GM21576 (cell line): Measurements from ENCODE around the gene RSRC1.
"Not testable (repeated sequence)": the region's sequence is repeated elsewhere in the genome, so short reads cannot be mapped to it uniquely, and the experiment has no call there.

Experiments
- ATAC-seq: cut with Tn5 transposase; IDR thresholded peaks from one replicate; pipeline ENCODE4 v1.9.1; 2021; ENCODE audit warnings: mild to moderate bottlenecking, moderate library complexity; ENCODE audit not compliant: unreplicated experiment

RSRC1 gene

DNA sequence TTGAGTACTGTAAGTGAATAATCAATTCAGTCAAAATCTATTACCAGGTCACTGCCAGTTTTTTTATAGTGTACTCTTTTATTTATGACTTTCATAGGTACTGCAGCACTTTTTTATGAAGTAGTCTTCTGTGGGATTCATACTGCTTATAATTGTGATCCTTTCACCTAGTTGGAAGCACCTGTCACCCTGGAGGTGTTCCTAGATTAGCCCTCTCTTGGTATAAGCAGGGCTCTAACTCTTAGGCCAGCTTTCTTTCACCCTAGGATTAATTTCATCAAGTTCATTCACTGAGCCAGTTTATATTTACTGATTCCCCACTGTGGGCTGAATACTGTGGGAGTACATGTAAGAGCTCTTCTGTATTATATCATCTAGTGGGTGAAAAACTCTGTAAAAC is 395.2 kb downstream of the RSRC1 start:
- ATAC-seq: no peak

DNA sequence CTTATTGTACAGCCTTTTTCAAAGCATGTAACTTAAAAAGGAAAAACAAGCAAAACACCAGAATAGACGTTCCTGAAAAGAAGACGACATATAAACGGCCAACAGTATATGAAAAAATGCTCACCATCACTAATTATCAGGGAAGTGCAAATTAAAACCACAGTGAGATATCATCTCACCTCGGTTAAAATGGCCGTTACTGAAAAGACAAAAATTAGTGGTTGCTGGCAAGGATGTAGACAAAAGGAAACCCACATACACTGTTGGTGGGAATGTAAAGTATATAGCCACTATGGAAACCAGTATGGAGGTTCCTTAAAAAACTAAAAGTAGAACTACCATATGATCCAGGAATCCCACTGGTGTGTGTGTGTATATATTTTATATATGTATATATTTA is 396.6 kb downstream of the RSRC1 start:
- ATAC-seq: no peak

DNA sequence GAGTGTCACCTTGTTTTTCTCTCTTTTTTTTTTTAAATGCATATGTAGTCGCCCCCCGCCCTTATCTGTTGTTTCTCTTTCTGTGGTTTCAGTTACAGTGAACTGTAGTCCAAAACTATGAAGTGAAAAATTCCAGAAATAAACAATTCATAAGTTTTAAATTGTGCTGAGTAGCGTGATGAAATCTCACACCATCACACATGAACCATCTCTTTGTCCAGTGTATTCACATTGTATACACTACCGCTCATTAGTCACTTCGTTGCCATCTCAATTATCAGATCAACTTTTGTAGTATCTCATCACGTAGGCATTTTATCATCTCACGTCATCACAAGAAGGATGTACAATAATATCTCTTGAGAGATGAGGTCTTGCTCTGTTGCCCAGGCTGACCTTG is 398.6 kb downstream of the RSRC1 start:
- ATAC-seq: no peak

DNA sequence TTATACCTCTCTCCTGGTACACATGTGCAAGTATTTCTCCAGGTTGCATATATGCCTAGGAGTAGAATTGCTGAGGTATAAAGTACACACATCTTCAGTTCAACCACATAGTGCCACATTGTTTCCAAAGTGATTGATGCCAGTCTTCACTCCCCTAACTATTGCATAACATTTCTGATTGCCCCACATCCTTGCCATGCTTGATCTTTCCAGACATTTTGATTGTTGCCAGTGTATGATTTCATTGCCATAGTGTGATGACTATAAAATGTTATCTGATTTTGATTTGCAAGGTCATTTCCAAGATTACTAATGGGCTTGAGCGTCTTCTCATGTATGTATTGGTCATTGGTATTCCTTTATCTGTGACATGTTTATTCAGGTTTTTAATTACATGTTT is 400.0 kb downstream of the RSRC1 start:
- ATAC-seq: no peak

DNA sequence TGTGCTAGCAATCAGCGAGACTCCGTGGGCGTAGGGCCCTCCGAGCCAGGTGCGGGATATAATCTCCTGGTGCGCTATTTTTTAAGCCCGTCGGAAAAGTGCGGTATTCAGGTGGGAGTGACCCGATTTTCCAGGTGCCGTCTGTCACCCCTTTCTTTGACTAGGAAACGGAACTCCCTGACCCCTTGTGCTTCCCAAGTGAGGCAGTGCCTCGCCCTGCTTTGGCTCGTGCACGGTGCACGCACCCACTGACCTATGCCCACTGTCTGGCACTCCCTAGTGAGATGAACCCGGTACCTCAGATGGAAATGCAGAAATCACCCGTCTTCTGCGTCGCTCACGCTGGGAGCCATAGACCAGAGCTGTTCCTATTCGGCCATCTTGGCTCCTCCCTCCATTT is 406.8 kb downstream of the RSRC1 start:
- ATAC-seq: not testable (repeated sequence)

DNA sequence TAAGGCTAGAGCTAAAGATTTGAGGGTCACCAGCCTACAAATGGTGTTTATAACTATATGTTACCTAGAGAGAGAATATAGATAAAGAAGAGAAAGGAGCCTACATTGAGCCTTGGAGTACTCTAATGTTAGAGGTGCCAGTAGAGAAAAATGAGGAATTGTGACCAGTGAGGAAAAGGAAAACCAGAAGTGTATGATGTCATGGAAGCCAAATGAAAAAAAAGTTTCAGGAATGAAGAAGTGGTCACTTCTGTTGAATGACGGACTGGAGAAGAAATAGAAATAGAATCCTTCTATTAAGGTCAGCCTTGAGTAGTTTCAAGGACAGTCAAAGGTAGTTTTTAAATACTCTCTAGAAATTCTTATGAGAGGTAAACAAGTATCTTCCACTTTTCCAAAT is 409.9 kb downstream of the RSRC1 start:
- ATAC-seq: no peak

DNA sequence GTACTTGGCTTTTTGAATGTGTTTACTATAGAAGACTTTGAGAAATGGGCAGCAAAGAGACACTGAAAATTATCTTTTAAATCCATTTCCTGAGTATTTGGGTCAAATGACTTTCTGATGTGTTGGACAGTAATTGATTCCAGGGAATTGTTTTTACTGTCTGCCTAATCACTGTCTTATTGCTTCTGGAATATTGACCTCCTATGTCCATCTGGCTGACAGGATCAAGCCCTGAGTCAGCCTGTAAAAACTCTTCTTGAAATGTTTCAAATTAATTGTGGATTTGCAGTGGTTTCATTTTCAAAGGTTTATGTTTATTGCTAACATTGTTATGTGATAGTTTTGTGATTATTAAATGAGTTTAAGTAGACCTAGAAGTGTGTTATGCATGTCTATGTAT is 410.5 kb downstream of the RSRC1 start:
- no peak for ATAC-seq

DNA sequence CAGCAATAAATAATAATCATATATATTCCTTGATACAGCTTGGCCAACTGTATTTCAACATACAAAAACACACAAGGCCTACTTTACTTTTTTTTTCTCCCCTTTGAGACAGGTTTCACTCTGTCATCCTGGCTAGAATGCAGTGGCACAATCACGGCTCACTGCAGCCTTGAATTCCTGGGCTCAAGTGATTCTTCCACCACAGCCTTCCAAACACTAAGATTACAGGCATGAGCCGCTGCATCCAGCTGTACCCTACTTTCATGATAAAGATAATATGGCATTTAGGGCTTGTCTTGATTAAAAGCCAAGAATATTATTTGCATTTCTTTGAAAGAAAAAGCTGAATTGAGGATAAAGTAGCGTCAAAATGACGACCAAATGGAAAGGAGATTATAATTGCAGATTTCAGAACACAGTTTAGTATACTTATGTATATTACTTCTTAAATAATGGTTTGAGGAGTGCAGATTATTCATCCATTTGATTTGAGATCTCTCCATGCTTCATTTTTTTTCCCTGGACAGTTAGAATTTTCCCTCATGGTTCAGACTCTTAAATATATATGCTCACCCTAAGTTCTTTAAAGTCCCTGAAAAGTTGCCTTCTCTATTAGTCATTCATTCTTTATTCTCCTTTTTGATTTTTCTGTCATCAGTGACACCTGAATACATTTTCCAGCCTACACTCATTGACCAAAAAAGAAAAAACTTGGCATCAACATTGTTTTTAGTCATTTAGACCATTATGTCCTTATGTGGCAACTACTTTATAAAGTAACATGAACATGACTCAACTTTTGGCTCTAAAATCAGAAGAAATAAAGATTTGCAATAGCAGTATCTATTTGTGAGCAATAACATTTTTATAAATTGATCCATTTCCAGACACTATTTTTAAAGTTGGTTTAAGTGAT is 412.6 kb downstream of the RSRC1 start:
- ATAC-seq: no peak

DNA sequence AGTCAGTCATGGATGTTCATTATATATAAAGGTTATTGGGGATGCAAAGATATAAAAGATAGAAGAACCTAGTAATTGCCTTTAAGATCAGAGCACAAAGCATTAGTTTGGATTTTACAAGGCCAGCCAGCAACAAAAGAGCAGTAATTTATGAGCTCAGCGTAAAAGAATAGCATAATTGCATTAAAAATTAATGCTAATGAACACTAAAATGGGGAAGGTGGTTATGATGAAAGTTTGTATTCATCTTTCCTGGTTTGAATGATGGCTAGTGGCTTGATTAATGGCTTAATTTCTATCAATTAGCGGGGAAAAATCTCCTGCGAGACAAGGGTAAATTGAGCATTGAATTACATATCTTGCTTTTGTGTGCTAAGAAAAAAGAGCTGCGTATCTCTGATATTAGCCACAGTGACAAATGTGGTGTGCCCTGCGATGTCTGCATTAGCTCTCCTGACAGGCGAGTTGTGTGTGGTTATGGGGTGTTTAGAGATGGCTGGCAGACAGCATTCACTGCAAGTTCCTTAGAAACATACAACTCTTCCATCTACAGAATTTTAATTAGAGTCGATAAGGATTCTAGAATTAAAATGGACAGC is 418.3 kb downstream of the RSRC1 start:
- ATAC-seq: no peak

DNA sequence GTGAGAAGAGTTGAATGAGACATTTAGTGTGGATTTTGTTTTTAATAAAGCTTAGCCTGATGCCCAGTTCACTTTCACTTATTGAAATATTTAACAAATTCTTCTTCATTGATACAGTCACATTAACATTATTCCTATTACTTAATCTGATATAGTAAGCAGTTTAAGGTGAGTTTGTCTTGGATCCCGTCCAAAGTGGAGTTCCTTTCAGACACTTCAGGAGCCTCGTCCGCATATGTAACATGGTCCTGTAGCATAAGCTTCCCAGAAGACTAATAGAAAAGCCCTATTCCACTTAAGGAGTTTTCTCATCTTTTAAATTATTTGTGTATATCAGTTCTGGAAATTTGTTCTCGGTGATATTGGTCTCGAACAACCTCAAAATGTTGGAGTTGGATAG is 421.4 kb downstream of the RSRC1 start:
- ATAC-seq: no peak

DNA sequence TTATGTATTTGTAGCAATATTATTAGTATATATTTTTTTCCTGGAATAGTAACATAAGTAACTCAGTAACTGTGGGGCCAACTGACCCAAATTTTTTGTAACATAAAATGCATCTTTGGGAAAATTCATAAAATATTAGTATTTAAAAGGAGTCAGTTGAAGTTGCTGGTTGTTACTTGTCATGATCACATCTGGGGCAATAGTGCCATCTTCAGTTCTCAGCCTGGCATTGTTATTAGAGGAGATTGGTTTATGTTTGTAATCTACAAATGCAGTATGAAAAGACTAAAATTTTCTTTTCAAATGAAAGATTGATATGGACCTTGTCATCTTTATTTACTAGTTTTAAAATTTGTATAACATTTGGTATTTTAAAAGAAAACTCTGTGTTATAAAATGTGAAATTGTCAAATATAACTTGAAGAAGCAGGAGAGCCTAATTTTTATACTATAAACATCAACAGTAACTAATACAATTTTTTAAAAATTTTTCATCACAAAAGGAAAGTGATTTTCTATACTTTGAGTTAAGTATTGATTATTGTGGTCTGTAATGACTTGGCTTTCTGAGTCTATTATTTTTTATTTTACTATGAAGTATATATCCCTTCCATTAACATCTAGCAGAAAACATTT is 422.3 kb downstream of the RSRC1 start:
- ATAC-seq: peak; percentile 52

DNA sequence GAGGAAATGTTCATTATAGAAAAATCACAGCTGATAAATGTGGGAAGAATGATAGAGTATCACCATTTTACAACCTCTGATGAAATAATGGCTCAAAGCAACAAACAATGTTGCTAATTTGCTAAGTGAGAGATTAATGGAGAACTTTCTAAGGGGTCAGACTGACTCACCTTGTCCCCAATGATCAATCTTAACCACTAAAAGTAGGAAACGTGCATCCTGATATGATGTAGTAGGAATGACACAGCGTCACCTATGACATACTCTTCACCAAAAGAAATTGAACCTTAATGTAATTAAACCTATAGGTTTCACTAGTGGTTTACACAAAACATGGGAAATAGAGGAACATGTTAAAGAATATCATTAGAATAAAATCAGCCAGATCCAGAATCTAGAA is 426.0 kb downstream of the RSRC1 start:
- ATAC-seq: no peak

DNA sequence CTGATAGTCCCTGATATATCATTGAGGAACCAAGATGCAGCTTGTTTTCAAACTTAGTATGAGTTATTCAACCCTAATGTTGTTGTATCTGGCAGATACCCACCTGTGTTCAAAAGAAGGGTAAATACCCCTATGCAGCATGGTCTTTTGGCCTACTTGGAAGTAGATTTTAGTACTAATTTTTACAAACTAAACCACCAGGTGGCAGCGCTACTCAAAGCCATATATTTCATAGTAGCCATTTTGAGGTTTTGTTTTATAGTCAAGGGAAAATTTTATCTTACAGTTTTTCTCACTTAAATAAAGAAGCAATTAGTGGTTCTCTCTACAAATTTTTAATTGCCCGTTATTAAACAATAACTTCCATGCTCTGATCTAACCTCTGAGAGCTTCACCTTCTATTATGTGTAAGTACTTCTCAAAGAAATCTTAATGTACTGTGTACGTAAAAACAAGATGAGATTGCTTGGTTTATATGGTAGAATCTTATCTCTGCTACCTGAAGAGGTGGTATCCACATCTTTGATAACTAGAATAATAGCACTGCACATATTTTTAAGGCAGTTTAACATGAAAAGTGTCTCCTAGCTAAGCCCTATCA is 429.6 kb downstream of the RSRC1 start:
- no peak for ATAC-seq

DNA sequence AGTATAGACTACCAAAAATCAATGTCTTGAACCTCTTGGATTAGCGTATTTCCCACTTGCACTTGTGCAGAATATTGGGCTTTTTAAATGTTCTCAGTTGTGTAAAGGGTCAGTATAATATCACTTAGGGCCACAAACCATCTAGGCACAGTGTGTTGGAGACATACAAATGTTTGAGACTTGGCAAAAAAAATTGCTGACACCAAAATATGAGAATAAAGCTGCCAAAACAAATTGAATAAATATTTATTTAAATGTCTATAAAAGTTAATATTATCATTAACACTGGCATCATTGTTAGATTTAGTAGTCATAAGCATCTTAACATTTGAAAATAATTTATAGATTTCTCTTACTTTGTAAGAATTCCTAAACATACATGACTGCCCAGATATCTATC is 430.2 kb downstream of the RSRC1 start:
- ATAC-seq: no peak

DNA sequence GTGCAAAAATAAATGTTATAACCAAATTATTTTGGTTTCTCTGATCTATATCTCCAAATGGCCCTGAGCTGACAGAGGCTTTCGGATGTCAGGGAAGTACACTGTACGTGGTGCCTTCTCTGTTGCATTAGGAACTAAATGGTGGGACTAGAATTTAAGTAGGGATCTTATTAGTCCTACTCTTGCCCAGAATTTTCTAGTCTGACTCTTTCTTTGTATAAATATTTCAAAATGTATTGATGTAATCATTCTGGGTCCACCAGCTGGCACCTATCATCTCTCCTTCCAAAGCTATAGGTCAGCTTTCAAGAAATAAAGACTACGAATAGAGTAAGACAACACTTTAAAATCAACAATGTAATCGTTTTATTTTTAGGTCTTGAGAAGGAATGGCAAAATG is 438.8 kb downstream of the RSRC1 start:
- no peak for ATAC-seq

DNA sequence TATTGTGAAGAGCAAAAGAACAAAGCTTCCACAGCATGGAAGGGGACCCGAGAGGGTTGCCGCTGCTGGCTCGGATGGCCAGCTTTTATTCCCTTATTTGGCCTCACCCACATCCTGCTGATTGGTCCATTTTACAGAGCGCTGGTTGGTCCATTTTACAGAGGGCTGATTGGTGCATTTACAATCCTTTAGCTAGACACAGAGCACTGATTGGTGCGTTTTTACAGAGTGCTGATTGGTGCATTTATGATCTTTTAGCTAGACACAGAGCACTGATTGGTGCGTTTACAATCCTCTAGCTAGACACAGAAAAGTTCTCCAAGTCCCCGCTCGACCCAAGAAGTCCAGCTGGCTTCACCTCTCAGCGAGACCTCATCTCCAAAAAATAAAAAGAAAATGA is 440.0 kb downstream of the RSRC1 start:
- ATAC-seq: not testable (repeated sequence)

DNA sequence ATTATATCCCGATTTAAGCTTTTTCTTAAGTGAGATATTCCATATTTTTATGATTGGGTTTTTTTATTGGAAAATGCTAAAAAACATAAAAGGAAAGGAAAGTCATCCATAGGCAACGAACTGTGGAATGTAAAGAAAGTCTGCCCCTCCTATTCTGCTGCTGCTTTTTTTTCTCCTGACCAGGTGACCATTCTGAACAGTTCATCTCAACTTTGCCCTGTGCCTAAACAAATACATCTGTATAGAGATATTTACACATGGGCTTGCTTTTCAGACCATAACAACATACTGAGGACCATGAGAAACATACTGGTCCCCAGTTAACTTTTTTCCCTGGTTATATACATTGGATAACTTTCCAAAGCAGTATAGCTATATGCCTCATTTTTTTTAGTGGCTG is 442.2 kb downstream of the RSRC1 start:
- ATAC-seq: no peak

DNA sequence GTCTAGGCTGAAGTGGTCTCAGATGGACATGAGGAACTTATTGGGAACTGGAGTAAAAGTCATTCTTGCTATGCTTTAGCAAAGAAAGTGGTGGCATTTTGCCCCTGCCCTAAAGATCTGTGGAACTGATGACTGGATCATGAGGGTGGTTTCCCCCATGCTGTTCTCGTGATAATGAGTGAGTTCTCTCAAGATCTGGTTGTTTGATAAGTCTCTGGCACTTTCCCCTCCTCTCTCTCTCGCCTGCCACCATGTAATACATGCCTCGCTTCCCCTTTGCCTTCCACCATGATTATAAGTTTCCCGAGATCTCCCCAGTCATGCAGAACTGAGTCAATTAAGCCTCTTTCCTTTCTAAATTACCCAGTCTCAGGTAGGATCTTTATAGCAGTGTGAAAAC is 449.6 kb downstream of the RSRC1 start:
- ATAC-seq: no peak

DNA sequence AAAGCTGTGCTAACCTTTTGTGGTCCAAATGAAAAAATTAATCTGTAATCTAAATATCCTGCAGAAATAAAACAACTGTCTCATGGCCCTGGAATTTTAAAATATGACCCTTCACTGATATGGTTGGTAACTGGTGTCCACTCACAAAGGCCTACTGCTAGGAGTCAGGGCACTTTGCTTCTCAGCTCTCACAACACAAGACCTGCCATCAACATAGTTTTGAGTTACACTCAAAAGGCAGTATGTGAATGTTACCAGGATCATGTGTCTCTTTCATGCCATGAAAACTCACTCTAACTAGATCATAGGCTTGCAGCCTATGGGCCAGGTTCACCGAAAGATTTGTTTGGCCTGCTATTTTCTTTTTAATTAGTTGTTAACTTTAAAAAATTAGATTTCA is 451.1 kb downstream of the RSRC1 start:
- ATAC-seq: no peak

DNA sequence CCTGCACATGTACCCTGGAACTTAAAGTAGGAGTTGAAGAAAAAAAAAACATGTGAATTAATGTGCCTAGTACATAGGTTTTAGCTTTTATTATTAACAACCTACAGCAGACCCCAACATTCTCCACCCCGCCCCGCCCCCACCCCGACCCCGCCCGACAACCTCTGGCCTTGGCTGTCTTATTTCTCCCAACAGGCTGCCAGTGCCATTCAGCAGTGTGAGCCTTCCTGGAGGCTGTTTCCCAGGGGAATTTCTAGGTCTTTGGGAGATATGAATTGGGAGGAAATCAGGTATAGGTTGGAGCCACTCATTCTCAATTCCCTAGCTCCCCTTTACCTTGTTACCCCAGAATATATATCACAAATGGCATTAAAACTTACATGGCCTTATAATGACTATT is 452.8 kb downstream of the RSRC1 start:
- no peak for ATAC-seq

DNA sequence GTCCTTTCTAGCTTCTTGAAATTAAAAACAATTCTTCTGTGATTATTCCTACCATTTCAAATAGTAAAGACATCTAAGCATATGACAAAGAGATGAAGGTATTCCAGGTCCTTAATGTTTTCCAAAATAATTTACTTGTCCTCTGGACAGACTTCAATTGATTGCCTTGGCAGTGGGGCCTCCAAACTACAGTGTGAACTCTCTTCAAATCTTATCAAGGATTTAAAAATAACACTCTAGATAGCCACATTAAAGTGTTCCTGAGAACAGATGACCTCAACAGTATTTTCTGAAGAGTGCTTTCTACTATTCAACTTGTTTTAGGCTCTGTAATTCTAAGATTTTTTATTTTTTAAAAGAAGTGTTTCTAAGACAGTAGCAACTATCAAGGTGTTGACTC is 453.2 kb downstream of the RSRC1 start:
- no peak for ATAC-seq

DNA sequence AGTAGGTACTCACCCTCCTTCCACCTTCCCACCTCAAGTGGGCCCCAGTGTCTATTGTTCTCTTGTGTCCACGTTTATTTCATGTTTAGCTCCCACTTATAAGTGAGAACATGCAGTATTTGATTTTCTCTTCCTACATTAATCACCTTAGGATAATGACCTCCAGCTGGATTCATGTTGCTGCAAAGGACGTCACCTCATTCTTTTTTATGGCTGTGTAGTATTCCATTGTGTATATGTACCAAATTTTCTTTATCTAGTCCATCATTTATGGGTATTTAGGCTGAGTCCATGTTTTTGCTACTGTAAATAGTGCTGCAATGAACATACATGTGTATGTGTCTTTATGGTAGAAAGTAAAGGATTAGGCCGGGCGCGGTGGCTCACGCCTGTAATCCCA is 455.2 kb downstream of the RSRC1 start:
- no peak for ATAC-seq
